KMS-11 (cell line): Measurements from ENCODE around the gene MAP3K9.

Source experiments
- H2AFZ ChIP-seq: fragments of 200-600 bp; sonication (generic); 2 replicates; pipeline ENCODE4 v1.6.1; 2016; ENCODE audit warnings: antibody characterized with exemption, mixed run types, low read depth
- H3K27ac ChIP-seq: fragments of 200-600 bp; sonication (generic); 2 replicates; pipeline ENCODE4 v1.6.1; 2016; ENCODE audit warnings: mild to moderate bottlenecking, mixed run types
- H3K27me3 ChIP-seq: fragments of 200-600 bp; sonication (generic); 2 replicates; pipeline ENCODE4 v1.6.1; 2017; ENCODE audit warnings: mild to moderate bottlenecking, low read depth, mixed run types, moderate library complexity; ENCODE audit not compliant: insufficient read depth
- H3K36me3 ChIP-seq: fragments of 200-600 bp; sonication (generic); 2 replicates; pipeline ENCODE4 v1.6.1; 2017; ENCODE audit warnings: mild to moderate bottlenecking, mixed run types; ENCODE audit not compliant: insufficient read depth
- H3K4me1 ChIP-seq: fragments of 200-600 bp; sonication (generic); 2 replicates; pipeline ENCODE4 v1.6.1; 2016; ENCODE audit warnings: mild to moderate bottlenecking, low read depth, mixed run types; ENCODE audit not compliant: poor library complexity, severe bottlenecking
- H3K4me2 ChIP-seq: fragments of 200-600 bp; sonication (generic); 2 replicates; pipeline ENCODE4 v1.7.0; 2016; ENCODE audit warnings: mild to moderate bottlenecking, mixed run types
- H3K4me3 ChIP-seq: fragments of 200-600 bp; sonication (generic); IDR thresholded peaks from 2 replicates; pipeline ENCODE4 v1.6.1; 2017; ENCODE audit warnings: low read depth, low read length, mixed read lengths; ENCODE audit not compliant: insufficient read depth
- H3K79me2 ChIP-seq: fragments of 200-600 bp; sonication (generic); 2 replicates; pipeline ENCODE4 v1.6.1; 2016; ENCODE audit warnings: low read depth, mixed run types; ENCODE audit not compliant: insufficient read depth
- H3K9ac ChIP-seq: fragments of 200-600 bp; sonication (generic); 2 replicates; pipeline ENCODE4 v1.6.1; 2016; ENCODE audit warnings: mild to moderate bottlenecking, mixed run types
- H4K20me1 ChIP-seq: fragments of 200-600 bp; sonication (generic); 2 replicates; pipeline ENCODE4 v1.6.1; 2016; ENCODE audit warnings: mild to moderate bottlenecking, mixed run types; ENCODE audit not compliant: insufficient read depth
- CTCF ChIP-seq: fragments of 200-600 bp; sonication (generic); conservative IDR thresholded peaks from 2 replicates; pipeline ENCODE4 v1.6.1; 2017; ENCODE audit warnings: low read depth, mild to moderate bottlenecking, antibody characterized with exemption, low read length, moderate library complexity, mixed read lengths

Gene MAP3K9

GRCh38 chr14:70782361-70782760 is 27.0 kb downstream of the MAP3K9 start:
- Histone ChIP-seq H3K9ac (no peak overlapping the region), H3K4me1 (no peaks in the 10 kb centered on the region), H4K20me1 (no peaks in the 10 kb centered on the region), H3K4me2 (no peak overlapping the region), H3K36me3 (no peaks in the 10 kb centered on the region), H2AFZ (no peak overlapping the region), H3K27ac (no peak overlapping the region), H3K79me2 (no peaks in the 10 kb centered on the region), H3K4me3 (no peak overlapping the region), H3K27me3 (no peaks in the 10 kb centered on the region)
- no peak for TF ChIP-seq CTCF

- no peaks in the 10 kb centered on the region for H3K79me2 ChIP-seq
- no peaks in the 10 kb centered on the region for H3K4me1 ChIP-seq
- no peaks in the 10 kb centered on the region for H3K27me3 ChIP-seq
- no peaks in the 10 kb centered on the region for H3K36me3 ChIP-seq
- no peak overlapping the region for H2AFZ ChIP-seq
- H3K4me3 ChIP-seq, result no peak overlapping the region
- H3K27ac ChIP-seq, result no peak overlapping the region
- H4K20me1 ChIP-seq, result no peaks in the 10 kb centered on the region
- H3K4me2 ChIP-seq, result no peak overlapping the region
- TF ChIP-seq CTCF, result no peak
- no peak overlapping the region for H3K9ac ChIP-seq
These were observed 28.8 kb downstream of the MAP3K9 start for GRCh38 chr14:70780396-70781075.

- Histone ChIP-seq H3K4me3 (no peak overlapping the region), H3K27me3 (no peaks in the 10 kb centered on the region), H3K27ac (no peak overlapping the region), H2AFZ (no peak overlapping the region), H3K4me1 (no peaks in the 10 kb centered on the region), H3K9ac (no peak overlapping the region), H3K4me2 (no peak overlapping the region), H3K36me3 (no peaks in the 10 kb centered on the region), H4K20me1 (no peaks in the 10 kb centered on the region), H3K79me2 (no peaks in the 10 kb centered on the region)
- TF ChIP-seq CTCF, result no peak
These were observed 29.6 kb downstream of the MAP3K9 start for GRCh38 chr14:70779667-70780066.

GRCh38 chr14:70776197-70776596 is 33.1 kb downstream of the MAP3K9 start:
- no peaks in the 10 kb centered on the region for H3K79me2 ChIP-seq
- H3K4me1 ChIP-seq, result no peaks in the 10 kb centered on the region
- no peak overlapping the region for H3K9ac ChIP-seq
- no peaks in the 10 kb centered on the region for H4K20me1 ChIP-seq
- no peak overlapping the region for H3K4me3 ChIP-seq
- no peaks in the 10 kb centered on the region for H3K36me3 ChIP-seq
- H3K27ac ChIP-seq, result no peak overlapping the region
- H3K27me3 ChIP-seq, result no peaks in the 10 kb centered on the region
- no peak overlapping the region for H3K4me2 ChIP-seq
- H2AFZ ChIP-seq, result no peak overlapping the region
- TF ChIP-seq CTCF, result no peak
